ENCODE measurements around the gene ERCC6L.

DNA sequence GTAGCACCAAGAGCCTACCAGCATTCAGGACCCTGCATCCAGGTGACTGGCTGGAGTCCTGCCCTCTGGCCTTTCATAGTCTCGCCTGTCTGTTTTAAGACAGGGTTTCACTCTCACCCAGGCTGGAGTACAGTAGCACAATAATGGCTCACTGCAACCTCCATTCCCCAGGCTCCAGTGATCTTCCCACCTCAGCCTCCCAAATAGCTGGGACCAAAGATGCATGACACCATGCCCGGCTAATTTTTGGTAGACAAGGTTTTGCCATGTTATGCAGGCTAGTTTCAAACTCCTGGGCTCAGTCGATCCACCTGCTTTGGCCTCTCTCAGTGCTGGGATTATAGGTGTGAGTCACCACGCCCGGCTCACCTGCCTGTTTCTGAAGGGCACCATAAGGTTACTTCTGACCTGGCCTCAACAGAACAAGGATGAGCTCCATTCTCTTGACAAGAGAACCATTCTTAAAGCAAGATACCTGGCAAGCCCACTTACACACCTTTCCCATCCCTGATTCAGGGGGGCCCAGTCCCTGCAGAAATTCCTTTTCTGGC lies 31.6 kb upstream of the ERCC6L start:
- TF ChIP-seq, protein P1, sequence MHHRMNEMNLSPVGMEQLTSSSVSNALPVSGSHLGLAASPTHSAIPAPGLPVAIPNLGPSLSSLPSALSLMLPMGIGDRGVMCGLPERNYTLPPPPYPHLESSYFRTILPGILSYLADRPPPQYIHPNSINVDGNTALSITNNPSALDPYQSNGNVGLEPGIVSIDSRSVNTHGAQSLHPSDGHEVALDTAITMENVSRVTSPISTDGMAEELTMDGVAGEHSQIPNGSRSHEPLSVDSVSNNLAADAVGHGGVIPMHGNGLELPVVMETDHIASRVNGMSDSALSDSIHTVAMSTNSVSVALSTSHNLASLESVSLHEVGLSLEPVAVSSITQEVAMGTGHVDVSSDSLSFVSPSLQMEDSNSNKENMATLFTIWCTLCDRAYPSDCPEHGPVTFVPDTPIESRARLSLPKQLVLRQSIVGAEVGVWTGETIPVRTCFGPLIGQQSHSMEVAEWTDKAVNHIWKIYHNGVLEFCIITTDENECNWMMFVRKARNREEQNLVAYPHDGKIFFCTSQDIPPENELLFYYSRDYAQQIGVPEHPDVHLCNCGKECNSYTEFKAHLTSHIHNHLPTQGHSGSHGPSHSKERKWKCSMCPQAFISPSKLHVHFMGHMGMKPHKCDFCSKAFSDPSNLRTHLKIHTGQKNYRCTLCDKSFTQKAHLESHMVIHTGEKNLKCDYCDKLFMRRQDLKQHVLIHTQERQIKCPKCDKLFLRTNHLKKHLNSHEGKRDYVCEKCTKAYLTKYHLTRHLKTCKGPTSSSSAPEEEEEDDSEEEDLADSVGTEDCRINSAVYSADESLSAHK (CRISPR knock-in tag; IDR thresholded peaks at IDR 0.05; ENCODE audit: borderline replicate concordance), result no peak
- TF ChIP-seq, protein P2, sequence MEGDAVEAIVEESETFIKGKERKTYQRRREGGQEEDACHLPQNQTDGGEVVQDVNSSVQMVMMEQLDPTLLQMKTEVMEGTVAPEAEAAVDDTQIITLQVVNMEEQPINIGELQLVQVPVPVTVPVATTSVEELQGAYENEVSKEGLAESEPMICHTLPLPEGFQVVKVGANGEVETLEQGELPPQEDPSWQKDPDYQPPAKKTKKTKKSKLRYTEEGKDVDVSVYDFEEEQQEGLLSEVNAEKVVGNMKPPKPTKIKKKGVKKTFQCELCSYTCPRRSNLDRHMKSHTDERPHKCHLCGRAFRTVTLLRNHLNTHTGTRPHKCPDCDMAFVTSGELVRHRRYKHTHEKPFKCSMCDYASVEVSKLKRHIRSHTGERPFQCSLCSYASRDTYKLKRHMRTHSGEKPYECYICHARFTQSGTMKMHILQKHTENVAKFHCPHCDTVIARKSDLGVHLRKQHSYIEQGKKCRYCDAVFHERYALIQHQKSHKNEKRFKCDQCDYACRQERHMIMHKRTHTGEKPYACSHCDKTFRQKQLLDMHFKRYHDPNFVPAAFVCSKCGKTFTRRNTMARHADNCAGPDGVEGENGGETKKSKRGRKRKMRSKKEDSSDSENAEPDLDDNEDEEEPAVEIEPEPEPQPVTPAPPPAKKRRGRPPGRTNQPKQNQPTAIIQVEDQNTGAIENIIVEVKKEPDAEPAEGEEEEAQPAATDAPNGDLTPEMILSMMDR (CRISPR knock-in tag; IDR thresholded peaks at IDR 0.05), result no peak
- TF ChIP-seq KAT8 (CRISPR knock-in tag; IDR thresholded peaks at IDR 0.05), result no peak
- TF ChIP-seq MXI1 (IDR thresholded peaks at IDR 0.05; ENCODE audit: borderline replicate concordance, low read depth, low read length), result no peak
- TF ChIP-seq MAFF (IDR thresholded peaks at IDR 0.05; ENCODE audit: low read depth, low read length), result no peak
- TF ChIP-seq ZNF644 (CRISPR knock-in tag; IDR thresholded peaks at IDR 0.05; ENCODE audit: low read depth), result no peak

Data from HepG2 (cell line).